Natural killer cell (primary cell): ENCODE data around the gene RBMS3. TPM values are rescaled to one million over a fixed set of nuclear protein-coding genes. Genes with fewer than 3 reads are reported as not detected.

Experiments used
- ATAC-seq, 3 donors: fragments of 150-1000 bp in 2 of 3; fragments of 200-7000 bp in 1 of 3; cut with Tn5 transposase; 1 replicate in 1 of 3; 2 replicates in 2 of 3; pipeline ENCODE4 v1.10.0; 2021; ENCODE audit warnings: mild to moderate bottlenecking in 2 of 3, moderate library complexity in 2 of 3
- DNase-seq, 2 donors: peaks; one replicate each; pipeline versions ENCODE4 v3.0.0 to v3.0.0-alpha.2; 2013 to 2021; ENCODE audit warnings: mixed read lengths in 1 of 2
- H3K27ac ChIP-seq: one replicate; pipeline ENCODE4 v1.5.1; 2013; ENCODE audit warnings: mild to moderate bottlenecking, low read length
- H3K27me3 ChIP-seq: one replicate; pipeline ENCODE4 v1.6.1; 2013; ENCODE audit warnings: low read length; ENCODE audit not compliant: control insufficient read depth, insufficient read depth
- H3K36me3 ChIP-seq: one replicate; pipeline ENCODE4 v1.6.1; 2013; ENCODE audit warnings: low read length; ENCODE audit not compliant: control insufficient read depth, insufficient read depth
- H3K4me1 ChIP-seq: one replicate; pipeline ENCODE4 v1.6.1; 2013; ENCODE audit warnings: low read length; ENCODE audit not compliant: control insufficient read depth, insufficient read depth
- H3K4me3 ChIP-seq: one replicate; pipeline ENCODE4 v1.5.1; 2013; ENCODE audit warnings: low read length
- H3K9me3 ChIP-seq: one replicate; pipeline ENCODE4 v1.6.1; 2013; ENCODE audit warnings: low read length; ENCODE audit not compliant: control insufficient read depth, insufficient read depth
- H3K27ac Mint-ChIP-seq, 2 donors: one replicate each; pipeline ENCODE4 v1.8.0; 2022; ENCODE audit warnings: mild to moderate bottlenecking in 2 of 2, mixed read lengths in 2 of 2, moderate library complexity in 1 of 2
- H3K27me3 Mint-ChIP-seq, 2 donors: one replicate each; pipeline ENCODE4 v1.8.0; 2022; ENCODE audit warnings: low read depth in 2 of 2, mixed read lengths in 2 of 2
- H3K36me3 Mint-ChIP-seq: one replicate; pipeline ENCODE4 v1.8.0; 2022; ENCODE audit warnings: mixed read lengths
- H3K4me1 Mint-ChIP-seq, 2 donors: one replicate each; pipeline ENCODE4 v1.8.0; 2022; ENCODE audit warnings: mixed read lengths in 2 of 2
- H3K4me3 Mint-ChIP-seq: one replicate; pipeline ENCODE4 v1.8.0; 2022; ENCODE audit warnings: mild to moderate bottlenecking, moderate library complexity, mixed read lengths
- H3K9me3 Mint-ChIP-seq, 2 donors: one replicate each; pipeline ENCODE4 v1.8.0; 2022; ENCODE audit warnings: mixed read lengths in 2 of 2
- WGBS: methylation state at CpG from one replicate; pipeline ENCODE4 v1.1.7; 2013; ENCODE audit warnings: missing lambda C conversion rate; ENCODE audit not compliant: insufficient coverage; 5-methylcytosine and 5-hydroxymethylcytosine counted together
- intact Hi-C: fragments of 100-400 bp; cut with micrococcal nuclease; formaldehyde crosslinking; loops from one replicate; pipeline ENCODE4 v1.14.2; 2022
- total RNA-seq, 4 donors: library from RNA; stranded (reverse); fragments of 120-200 nt in 1 of 4; gene quantifications; one replicate each; pipeline versions ENCODE4 v1.2.3 to v1.2.4, GENCODE V29; 2013 to 2022
- TF ChIP-seq, protein P1 (sequence below): fragments of 200-600 bp; IDR thresholded peaks from one replicate; pipeline ENCODE4 v1.8.0; 2022; ENCODE audit warnings: antibody characterized with exemption

Gene RBMS3
- total RNA-seq, 3 donors from 2014 or later (not counting 1 experiment from before 2014, with no cell fraction given), result 0.16 TPM; not detected in 2

GRCh38 chr3:29557825-29558224 lies 277.0 kb downstream of the RBMS3 start:
- no peak overlapping the region for H3K4me3 ChIP-seq
- H3K36me3 ChIP-seq, result no peaks in the 10 kb centered on the region
- no peaks in the 10 kb centered on the region for H3K4me1 ChIP-seq
- peaks cover 9% of the 10 kb centered on the region in 2 donors for H3K9me3 Mint-ChIP-seq
- peaks cover 6% of the 10 kb centered on the region for H3K36me3 Mint-ChIP-seq
- no peaks in the 10 kb centered on the region for H3K27me3 Mint-ChIP-seq
- no peak overlapping the region for H3K4me3 Mint-ChIP-seq
- H3K4me1 Mint-ChIP-seq, result no peaks in the 10 kb centered on the region
- no peaks in the 10 kb centered on the region for H3K9me3 ChIP-seq
- ATAC-seq (no peak), DNase-seq (no peak)
- H3K27ac Mint-ChIP-seq, result no peak overlapping the region
- TF ChIP-seq, protein P1, sequence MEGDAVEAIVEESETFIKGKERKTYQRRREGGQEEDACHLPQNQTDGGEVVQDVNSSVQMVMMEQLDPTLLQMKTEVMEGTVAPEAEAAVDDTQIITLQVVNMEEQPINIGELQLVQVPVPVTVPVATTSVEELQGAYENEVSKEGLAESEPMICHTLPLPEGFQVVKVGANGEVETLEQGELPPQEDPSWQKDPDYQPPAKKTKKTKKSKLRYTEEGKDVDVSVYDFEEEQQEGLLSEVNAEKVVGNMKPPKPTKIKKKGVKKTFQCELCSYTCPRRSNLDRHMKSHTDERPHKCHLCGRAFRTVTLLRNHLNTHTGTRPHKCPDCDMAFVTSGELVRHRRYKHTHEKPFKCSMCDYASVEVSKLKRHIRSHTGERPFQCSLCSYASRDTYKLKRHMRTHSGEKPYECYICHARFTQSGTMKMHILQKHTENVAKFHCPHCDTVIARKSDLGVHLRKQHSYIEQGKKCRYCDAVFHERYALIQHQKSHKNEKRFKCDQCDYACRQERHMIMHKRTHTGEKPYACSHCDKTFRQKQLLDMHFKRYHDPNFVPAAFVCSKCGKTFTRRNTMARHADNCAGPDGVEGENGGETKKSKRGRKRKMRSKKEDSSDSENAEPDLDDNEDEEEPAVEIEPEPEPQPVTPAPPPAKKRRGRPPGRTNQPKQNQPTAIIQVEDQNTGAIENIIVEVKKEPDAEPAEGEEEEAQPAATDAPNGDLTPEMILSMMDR, result no peak
- H3K27ac ChIP-seq, result no peak overlapping the region
- WGBS, result no CpG with 5 or more reads among the region's 2 CpGs
- intact Hi-C loops, result no loop called here
- no peaks in the 10 kb centered on the region for H3K27me3 ChIP-seq

DNA sequence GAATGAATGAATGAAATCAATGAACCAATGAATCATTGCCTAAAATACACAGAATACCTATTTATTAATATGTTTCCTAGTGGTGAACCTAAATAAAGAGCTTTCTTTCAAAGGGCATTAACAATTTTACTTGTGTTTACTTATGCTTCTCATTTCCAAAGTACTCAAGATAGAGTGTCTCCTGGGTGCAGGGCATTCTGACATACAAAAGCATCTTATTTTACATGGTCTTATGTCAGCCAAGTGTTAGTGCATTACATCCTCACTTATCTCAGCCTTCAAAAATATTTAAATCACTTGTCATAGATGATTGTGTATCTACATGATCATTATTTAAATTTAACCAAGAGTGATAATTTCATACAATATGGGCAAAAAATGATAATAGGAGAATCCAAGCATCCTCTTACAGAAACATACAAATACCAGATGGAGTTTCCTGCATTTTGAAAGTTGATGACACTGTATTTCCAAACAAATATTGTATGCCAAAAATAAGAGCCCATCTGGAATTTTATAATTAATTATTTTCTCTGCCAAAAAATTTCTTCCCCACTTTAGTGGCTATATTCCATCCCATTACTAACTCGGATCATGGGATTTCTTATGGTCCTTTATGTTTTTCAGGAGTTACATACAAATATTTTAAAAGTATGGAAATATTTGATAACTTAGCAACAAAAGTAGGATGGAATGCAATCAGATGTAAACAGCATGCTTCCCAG lies 279.0 kb downstream of the RBMS3 start:
- WGBS, result no CpG with 5 or more reads among the region's 1 CpG
- Histone ChIP-seq H3K36me3 (no peaks in the 10 kb centered on the region), H3K4me3 (no peak overlapping the region), H3K27ac (no peak overlapping the region), H3K9me3 (no peaks in the 10 kb centered on the region), H3K27me3 (no peaks in the 10 kb centered on the region), H3K4me1 (no peaks in the 10 kb centered on the region)
- intact Hi-C loops, result no loop called here
- Mint-ChIP-seq H3K36me3 (peaks cover 6% of the 10 kb centered on the region), H3K9me3 (peaks cover 9% of the 10 kb centered on the region in 2 donors), H3K4me3 (no peak overlapping the region), H3K4me1 (no peaks in the 10 kb centered on the region), H3K27ac (no peak overlapping the region), H3K27me3 (no peaks in the 10 kb centered on the region)
- DNase-seq (no peak), ATAC-seq (no peak)
- TF ChIP-seq, protein P1, result no peak

DNA sequence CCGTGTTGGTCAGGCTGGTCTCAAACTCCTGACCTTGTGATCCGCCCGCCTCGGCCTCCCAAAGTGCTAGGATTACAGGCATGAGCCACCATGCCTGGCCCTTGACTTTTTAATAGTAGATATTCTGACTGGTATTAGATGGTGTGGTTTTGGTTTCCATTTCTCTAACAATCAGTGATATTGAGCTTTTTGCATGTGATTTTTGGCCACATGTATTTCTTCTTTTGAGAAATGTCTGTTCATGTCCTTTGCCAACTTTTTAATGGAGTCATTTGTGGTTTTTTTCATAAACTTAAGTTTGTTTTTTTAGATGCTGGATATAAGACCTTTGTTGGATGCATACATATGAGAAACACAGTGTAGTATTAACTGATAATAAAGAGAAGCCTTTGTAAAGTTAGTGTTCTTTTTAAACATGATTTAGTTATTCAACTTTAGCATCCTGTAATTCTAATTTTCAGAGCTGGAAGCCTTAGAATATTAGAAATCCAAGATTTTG lies 280.8 kb downstream of the RBMS3 start:
- WGBS, result 100% methylated on average over 4 of the region's 4 CpGs
- DNase-seq, result no peak
- Histone ChIP-seq H3K27ac (no peak overlapping the region), H3K36me3 (no peaks in the 10 kb centered on the region), H3K4me3 (no peak overlapping the region), H3K9me3 (no peaks in the 10 kb centered on the region), H3K27me3 (no peaks in the 10 kb centered on the region), H3K4me1 (no peaks in the 10 kb centered on the region)
- TF ChIP-seq, protein P1, result no peak
- intact Hi-C loops, result no loop called here
- H3K9me3 Mint-ChIP-seq, result peaks cover 5 to 10% of the 10 kb centered on the region in 2 donors
- no peak overlapping the region for H3K27ac Mint-ChIP-seq
- H3K27me3 Mint-ChIP-seq, result no peaks in the 10 kb centered on the region
- ATAC-seq, result no peak
- H3K4me3 Mint-ChIP-seq, result no peak overlapping the region
- H3K36me3 Mint-ChIP-seq, result peaks cover 6% of the 10 kb centered on the region
- H3K4me1 Mint-ChIP-seq, result no peaks in the 10 kb centered on the region

GRCh38 chr3:29565236-29565635 lies 284.4 kb downstream of the RBMS3 start:
- Histone ChIP-seq H3K27ac (no peak overlapping the region), H3K9me3 (no peaks in the 10 kb centered on the region), H3K4me1 (no peaks in the 10 kb centered on the region), H3K36me3 (no peaks in the 10 kb centered on the region), H3K27me3 (no peaks in the 10 kb centered on the region), H3K4me3 (no peak overlapping the region)
- TF ChIP-seq, protein P1, result no peak
- Mint-ChIP-seq H3K4me1 (no peaks in the 10 kb centered on the region), H3K36me3 (no peaks in the 10 kb centered on the region), H3K27me3 (no peaks in the 10 kb centered on the region), H3K27ac (no peak overlapping the region), H3K4me3 (no peak overlapping the region), H3K9me3 (peaks cover 2 to 11% of the 10 kb centered on the region in 2 donors)
- ATAC-seq (no peak), DNase-seq (no peak)
- intact Hi-C loops, result no loop called here
